Measurements from ENCODE around the gene ATP2A2.

ATP2A2 gene

DNA sequence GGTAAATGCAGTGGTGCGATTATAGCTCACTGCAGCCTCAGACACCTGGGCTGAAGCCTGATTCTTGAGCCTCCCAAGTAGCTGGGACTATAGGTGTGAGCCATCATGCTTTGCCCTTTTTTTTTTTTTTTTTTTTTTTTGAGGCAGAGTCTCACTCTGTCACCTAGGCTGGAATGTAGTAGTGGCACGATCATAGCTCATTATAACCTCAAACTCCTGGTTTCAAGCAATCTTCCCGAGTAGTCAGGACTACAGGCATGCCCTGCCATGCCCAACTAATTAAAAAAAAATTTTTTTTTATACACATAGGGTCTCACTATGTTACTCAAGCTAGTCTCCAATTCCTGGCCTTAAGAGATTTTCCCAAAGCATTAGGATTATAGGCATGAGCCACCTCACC, 6.9 kb downstream of the ATP2A2 start:
- DNase-seq (ENCODE audit: insufficient read length, low spot score) (no peak), FAIRE-seq (no peak)

- no peak for DNase-seq (ENCODE audit: insufficient read length, low spot score)
Measured at GRCh38 chr12:110289044-110289710, 8.1 kb downstream of the ATP2A2 start.

DNA sequence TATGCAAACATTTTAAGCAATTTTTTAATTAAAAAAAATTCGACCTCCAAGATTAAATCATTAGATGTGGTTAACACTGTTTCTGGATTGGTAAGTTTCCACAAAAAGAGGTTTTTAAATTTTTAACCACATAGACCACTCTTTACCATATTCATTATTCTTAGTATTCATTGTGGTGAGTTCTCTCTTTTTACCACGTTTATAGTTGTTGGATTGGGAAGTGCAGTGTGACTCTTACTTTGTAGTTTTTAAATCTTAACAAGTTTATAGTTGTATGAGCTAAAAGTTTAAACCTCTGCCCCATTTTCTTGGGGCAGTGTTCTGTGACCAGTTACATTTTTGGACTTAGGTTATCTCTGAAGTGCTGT, 8.6 kb downstream of the ATP2A2 start:
- DNase-seq (ENCODE audit: insufficient read length, low spot score) (no peak), FAIRE-seq (no peak)

More at GRCh38 chr12:110289044-110289710, 8.1 kb downstream of the ATP2A2 start:
- no peak for FAIRE-seq

- no peak for DNase-seq (ENCODE audit: insufficient read length, low spot score)
- FAIRE-seq, result no peak
Measured at GRCh38 chr12:110301065-110301806, 20.2 kb downstream of the ATP2A2 start.

DNA sequence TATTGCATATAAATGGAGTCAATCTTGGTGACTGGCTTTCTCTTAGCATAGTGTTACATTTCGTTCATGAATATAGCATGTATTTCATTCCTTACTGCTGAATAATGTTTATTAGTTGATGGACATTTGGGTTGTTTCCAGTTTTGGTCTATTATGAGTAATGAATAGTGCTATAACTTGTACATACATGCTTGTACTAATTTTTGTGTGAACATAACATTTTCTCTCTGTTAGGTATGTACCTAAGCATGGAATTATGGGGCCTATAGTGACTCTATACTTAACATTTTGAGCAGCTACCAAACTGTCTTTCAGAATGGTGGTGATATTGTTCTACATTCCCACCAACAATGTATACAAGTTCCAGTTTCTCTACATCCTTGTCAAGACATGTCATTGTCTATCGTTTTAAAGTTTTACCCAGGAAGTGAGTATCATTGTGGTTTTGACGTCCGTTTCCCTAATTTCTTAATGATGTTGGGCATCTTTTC, 23.1 kb downstream of the ATP2A2 start:
- FAIRE-seq (no peak), DNase-seq (ENCODE audit: insufficient read length, low spot score) (no peak)

GRCh38 chr12:110307372-110307771, 26.3 kb downstream of the ATP2A2 start:
- FAIRE-seq, result no peak

DNA sequence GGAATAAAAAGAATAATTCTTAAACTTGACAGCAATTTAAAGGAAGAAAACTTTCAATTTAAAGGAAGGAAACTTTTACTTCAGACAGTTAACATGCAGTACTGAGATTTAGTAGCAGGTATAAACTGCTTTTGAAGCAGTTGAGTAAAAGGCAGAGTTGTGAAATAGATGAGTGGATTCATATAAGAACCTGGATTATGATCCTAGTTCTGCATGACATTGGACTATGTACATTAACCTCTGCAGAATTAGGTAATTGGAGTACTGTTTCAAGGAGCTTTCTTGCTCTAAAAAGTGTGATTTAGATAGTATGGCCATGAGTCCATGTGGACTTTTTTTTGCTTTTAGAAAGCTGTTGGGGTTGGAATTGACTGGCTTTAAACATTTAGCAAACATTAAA, 29.7 kb downstream of the ATP2A2 start:
- DNase-seq (ENCODE audit: insufficient read length, low spot score) (no peak), FAIRE-seq (no peak)

More at GRCh38 chr12:110307372-110307771, 26.3 kb downstream of the ATP2A2 start:
- DNase-seq (ENCODE audit: insufficient read length, low spot score), result no peak

DNA sequence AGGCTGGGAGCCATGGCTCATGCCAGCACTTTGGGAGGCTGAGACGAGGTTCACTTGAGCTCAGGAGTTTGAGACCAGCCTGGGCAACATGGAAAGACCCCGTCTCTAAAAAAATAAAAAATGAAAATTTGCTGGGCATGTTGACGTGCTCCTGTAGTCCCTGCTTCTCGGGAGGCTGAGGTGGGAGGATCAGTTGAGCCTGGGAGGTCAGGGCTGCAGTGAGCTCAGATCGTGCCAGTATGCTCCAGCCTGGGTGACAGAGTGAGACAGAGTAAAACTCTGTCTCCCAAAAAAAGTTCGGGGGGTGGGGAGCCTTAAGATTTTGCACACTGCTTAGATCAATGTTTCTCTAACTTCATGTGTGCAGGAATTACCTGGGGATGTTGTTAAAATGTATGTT, 30.9 kb downstream of the ATP2A2 start:
- DNase-seq (ENCODE audit: insufficient read length, low spot score) (no peak), FAIRE-seq (no peak)

DNA sequence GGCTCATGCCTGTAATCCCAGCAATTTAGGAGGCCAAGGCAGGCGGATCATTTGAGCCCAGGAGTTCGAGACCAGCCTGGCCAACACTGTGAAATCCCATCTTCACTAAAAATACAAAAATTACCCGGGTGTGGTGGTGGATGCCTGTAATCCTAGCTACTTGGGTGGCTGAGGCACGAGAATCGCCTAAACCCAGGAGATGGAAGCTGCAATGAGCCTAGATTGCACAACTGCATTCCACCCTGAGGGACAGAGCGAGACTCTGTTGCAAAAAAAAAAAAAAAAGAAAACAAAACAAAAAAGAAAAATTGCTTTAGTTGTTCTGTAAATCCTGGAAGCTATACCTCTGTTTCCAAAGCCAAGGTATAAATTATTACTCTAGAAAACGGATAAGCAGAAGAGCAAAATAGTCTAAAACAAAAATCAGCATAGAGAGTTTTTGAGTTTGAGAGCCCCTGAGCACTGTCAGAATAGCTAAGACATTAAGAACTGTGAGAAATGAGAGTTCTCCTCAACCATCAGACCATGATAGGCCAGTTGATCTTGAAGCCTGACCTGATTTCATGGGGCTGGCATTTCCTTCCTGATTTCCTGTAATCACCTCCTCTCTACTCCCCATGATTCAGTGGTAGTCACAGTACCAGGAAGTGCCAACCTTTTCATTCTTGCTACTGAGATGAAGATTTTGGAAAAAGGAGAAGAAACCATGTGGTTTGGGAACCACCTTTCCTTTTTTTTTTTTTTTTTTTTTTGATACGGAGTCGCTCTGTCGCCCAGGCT, 31.7 kb downstream of the ATP2A2 start:
- FAIRE-seq (no peak), DNase-seq (ENCODE audit: insufficient read length, low spot score) (no peak)

DNA sequence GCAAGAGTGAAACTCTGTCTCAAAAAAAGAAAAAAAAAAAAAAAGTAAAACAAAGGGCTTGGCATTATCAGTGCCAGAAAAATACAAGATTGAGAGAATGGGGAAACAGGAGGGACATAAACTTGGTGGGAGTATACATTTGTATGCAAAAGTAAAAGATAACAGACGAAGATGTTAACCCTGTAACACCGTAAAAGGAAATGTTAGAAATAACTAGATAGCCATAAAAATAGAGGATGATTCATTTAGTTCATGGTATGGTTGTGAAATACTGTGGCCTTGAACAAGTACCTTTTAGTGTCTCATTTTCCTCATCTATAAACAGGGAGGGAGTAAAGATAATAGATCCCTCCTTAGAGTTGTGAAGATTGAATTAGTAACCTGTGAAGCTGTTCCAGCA, 33.3 kb downstream of the ATP2A2 start:
- FAIRE-seq (no peak), DNase-seq (ENCODE audit: insufficient read length, low spot score) (no peak)

DNA sequence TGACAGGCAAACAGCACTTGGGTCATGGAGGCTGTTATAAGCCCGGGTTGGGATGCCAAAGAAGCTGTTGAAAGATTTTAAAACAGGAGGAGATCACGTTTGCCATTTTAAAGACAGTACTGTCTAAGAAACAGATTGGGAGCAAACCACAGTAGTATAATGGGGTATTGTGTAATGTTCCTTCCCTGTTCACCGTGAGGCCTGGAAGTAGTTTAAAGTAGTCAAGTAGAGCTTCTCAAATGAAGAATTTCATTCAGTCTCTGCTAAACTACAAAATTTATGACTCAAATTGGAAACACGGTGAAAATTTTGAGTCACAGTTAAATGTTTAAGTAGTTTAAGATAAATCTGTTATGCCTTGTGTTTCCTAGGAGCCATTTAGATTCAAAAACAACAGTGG, 35.8 kb downstream of the ATP2A2 start:
- FAIRE-seq (no peak), DNase-seq (ENCODE audit: insufficient read length, low spot score) (no peak)

GRCh38 chr12:110317911-110318310, 36.9 kb downstream of the ATP2A2 start:
- FAIRE-seq (no peak), DNase-seq (ENCODE audit: insufficient read length, low spot score) (no peak)

DNA sequence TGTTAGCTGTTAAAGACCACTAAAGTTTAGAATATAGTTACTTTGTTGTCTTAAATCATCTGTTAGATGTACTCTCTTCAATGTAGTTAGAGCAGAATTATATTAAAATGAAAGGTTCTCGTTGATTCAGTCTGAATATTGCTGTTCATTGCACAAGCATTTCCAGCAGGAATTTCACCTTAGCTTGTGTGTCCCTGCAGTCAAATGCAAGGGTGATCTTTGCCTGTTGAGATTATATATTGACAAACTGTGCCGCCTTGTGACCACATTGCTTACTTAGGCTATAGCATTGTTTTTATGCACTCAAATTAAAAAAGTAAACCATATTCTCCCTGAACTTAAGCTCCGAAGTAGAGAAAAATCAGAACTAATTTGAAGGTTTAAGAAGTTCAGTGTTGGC, 39.5 kb downstream of the ATP2A2 start:
- DNase-seq (ENCODE audit: insufficient read length, low spot score), result no peak
- no peak for FAIRE-seq

GRCh38 chr12:110329710-110330109, 48.7 kb downstream of the ATP2A2 start:
- DNase-seq (ENCODE audit: insufficient read length, low spot score), result no peak
- no peak for FAIRE-seq

DNA sequence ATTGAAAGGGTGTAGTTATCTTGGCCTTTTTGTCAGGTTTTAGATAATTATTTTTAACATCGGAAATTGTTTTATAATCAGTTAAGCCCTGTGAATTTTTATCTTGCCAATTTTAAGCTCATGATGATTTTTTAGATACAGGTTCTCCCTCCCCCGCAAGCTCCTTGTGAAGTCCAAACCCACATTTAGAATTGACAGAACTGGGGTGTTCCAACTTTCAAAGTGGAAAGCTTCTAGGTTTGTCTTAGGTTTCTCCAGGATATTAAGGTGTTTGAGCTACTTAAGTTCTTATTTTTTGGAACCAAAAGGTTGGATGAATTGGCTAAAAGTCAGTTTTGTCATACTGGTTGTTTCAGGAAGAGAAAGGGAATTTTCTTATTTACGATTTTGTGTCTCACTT, 49.1 kb downstream of the ATP2A2 start:
- DNase-seq (ENCODE audit: insufficient read length, low spot score) (no peak), FAIRE-seq (no peak)

- FAIRE-seq, result no peak
- no peak for DNase-seq (ENCODE audit: insufficient read length, low spot score)
Measured at GRCh38 chr12:110330544-110330943, 49.5 kb downstream of the ATP2A2 start.

DNA sequence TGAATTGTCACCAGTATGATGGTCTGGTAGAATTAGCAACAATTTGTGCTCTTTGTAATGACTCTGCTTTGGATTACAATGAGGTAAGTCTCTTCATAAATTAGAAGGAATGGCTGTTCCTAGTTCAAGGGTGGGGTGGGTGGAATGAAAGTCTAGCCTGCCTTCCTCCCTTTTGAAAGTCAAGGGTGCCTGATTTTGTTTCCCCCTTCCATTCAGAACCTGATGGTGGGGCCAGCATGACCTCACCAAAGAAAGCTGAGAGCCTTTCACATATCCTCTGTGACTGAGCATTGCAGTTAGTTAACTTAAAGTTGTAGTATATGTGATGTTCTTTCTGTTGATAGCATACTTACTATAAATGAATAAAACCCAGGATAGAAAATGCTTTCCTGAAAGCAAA, 52.2 kb downstream of the ATP2A2 start:
- no peak for DNase-seq (ENCODE audit: insufficient read length, low spot score)

GRCh38 chr12:110335481-110336045, 54.5 kb downstream of the ATP2A2 start:
- DNase-seq (ENCODE audit: insufficient read length, low spot score) (no peak), FAIRE-seq (no peak)

More for the DNA sequence above, 52.2 kb downstream of the ATP2A2 start:
- FAIRE-seq, result no peak

- DNase-seq (ENCODE audit: insufficient read length, low spot score), result no peak
- FAIRE-seq, result no peak
Measured at GRCh38 chr12:110337912-110338710, 57.1 kb downstream of the ATP2A2 start.

DNA sequence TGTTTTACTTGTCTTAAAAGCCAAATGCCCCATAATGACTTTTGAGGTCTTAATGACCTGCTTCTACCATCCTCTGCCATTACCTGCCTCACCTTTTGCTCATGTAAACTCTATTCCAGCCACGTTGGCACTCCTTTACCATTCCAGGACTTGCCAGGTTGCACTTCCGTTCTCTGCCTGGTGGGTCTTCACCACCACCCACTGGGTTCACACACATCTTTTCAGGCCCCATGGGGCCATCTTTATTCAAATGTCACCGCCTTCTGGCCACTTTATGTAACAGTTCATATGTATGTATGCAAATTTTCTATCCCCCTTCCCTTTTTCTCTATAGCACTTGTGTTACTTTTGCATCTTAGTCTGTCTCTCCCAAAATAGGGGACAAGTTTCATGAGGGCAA, 57.7 kb downstream of the ATP2A2 start:
- FAIRE-seq (no peak), DNase-seq (ENCODE audit: insufficient read length, low spot score) (no peak)
